GM21390 (cell line): Measurements from ENCODE around the gene CDC14B.
"Not testable (repeated sequence)": the region's sequence is repeated elsewhere in the genome, so short reads cannot be mapped to it uniquely, and the experiment has no call there.

Source experiments
- ATAC-seq: cut with Tn5 transposase; IDR thresholded peaks from one replicate; pipeline ENCODE4 v1.9.1; 2021; ENCODE audit not compliant: unreplicated experiment

The CDC14B gene

GRCh38 chr9:96551403-96551802 lies 68.2 kb downstream of the CDC14B start:
- no peak for ATAC-seq

- ATAC-seq: no peak
Measured at GRCh38 chr9:96550659-96551058, 69.0 kb downstream of the CDC14B start.

GRCh38 chr9:96543131-96543530 lies 76.5 kb downstream of the CDC14B start:
- not testable (repeated sequence) for ATAC-seq

GRCh38 chr9:96540106-96540505 lies 79.5 kb downstream of the CDC14B start:
- ATAC-seq: no peak

GRCh38 chr9:96532173-96532572 lies 87.5 kb downstream of the CDC14B start:
- no peak for ATAC-seq

- no peak for ATAC-seq
Measured at GRCh38 chr9:96524764-96525163, 94.9 kb downstream of the CDC14B start.

GRCh38 chr9:96524045-96524444 lies 95.6 kb downstream of the CDC14B start:
- no peak for ATAC-seq

- no peak for ATAC-seq
Measured at GRCh38 chr9:96523374-96523773, 96.3 kb downstream of the CDC14B start.

- no peak for ATAC-seq
Measured at GRCh38 chr9:96522366-96522765, 97.3 kb downstream of the CDC14B start.

GRCh38 chr9:96519787-96520186 lies 99.9 kb downstream of the CDC14B start:
- no peak for ATAC-seq

- ATAC-seq: no peak
Measured at GRCh38 chr9:96519095-96519494, 100.5 kb downstream of the CDC14B start.

GRCh38 chr9:96515621-96516470 lies 103.8 kb downstream of the CDC14B start:
- ATAC-seq: no peak

- no peak for ATAC-seq
Measured at GRCh38 chr9:96514800-96515158, 104.9 kb downstream of the CDC14B start.

- no peak for ATAC-seq
Measured at GRCh38 chr9:96514108-96514799, 105.4 kb downstream of the CDC14B start.

GRCh38 chr9:96513622-96514021 lies 106.0 kb downstream of the CDC14B start:
- no peak for ATAC-seq

- no peak for ATAC-seq
Measured at GRCh38 chr9:96512240-96512639, 107.4 kb downstream of the CDC14B start.

- ATAC-seq: no peak
Measured at GRCh38 chr9:96510258-96510657, 109.4 kb downstream of the CDC14B start.

GRCh38 chr9:96509848-96510247 lies 109.8 kb downstream of the CDC14B start:
- no peak for ATAC-seq

- no peak for ATAC-seq
Measured at GRCh38 chr9:96509026-96509425, 110.6 kb downstream of the CDC14B start.

GRCh38 chr9:96508227-96508940 lies 111.3 kb downstream of the CDC14B start:
- no peak for ATAC-seq

GRCh38 chr9:96505316-96505991 lies 114.2 kb downstream of the CDC14B start:
- no peak for ATAC-seq
